GM12892 (cell line): ENCODE measurements around the gene GULP1.

ENCODE experiments used
- POLR2A ChIP-seq: IDR thresholded peaks from 2 replicates; pipeline ENCODE4 v1.6.1; 2011; ENCODE audit warnings: low read depth, low read length, control low read depth
- POLR2AphosphoS5 ChIP-seq: IDR thresholded peaks from 2 replicates; pipeline ENCODE4 v1.6.1; 2011; ENCODE audit warnings: low read depth, low read length, control low read depth
- TAF1 ChIP-seq: IDR thresholded peaks from 2 replicates; pipeline ENCODE4 v1.6.1; 2011; ENCODE audit warnings: low read depth, mild to moderate bottlenecking, control low read depth, low read length, borderline replicate concordance

GRCh38 chr2:188378371-188378950 lies 86.8 kb downstream of the GULP1 start:
- TF ChIP-seq POLR2AphosphoS5 = no peak
- TF ChIP-seq POLR2A = no peak
- TF ChIP-seq TAF1 = no peak
